HCT116 (cell line): ENCODE results near the gene CSNK1G1.

Experiments used
- CBX3 ChIP-seq: IDR thresholded peaks from 2 replicates; pipeline ENCODE4 v1.6.1; 2012; ENCODE audit warnings: low read depth
- EZH2 ChIP-seq: fragments of 200-600 bp; sonication (generic); IDR thresholded peaks from 2 replicates; pipeline ENCODE4 v1.6.1; 2017; ENCODE audit warnings: antibody characterized with exemption, mixed run types
- RAD21 ChIP-seq: IDR thresholded peaks from 2 replicates; pipeline ENCODE4 v1.6.1; 2012; ENCODE audit warnings: low read depth, mild to moderate bottlenecking
- YY1 ChIP-seq: IDR thresholded peaks from 2 replicates; pipeline ENCODE4 v1.6.1; 2011; ENCODE audit warnings: low read length, low read depth, moderate library complexity, mild to moderate bottlenecking; ENCODE audit not compliant: insufficient replicate concordance; ENCODE audit errors: extremely low read depth
- TF ChIP-seq, protein P1 (sequence below), 3 experiments: fragments of 200-600 bp in 1 of 3; sonication (generic) in 1 of 3; IDR thresholded peaks in 2 of 3; conservative IDR thresholded peaks in 1 of 3; 2 replicates each; pipeline ENCODE4 v1.5.1; 2012 to 2017; ENCODE audit warnings: low read depth in 2 of 3, low read length in 2 of 3, antibody characterized with exemption in 1 of 3, borderline replicate concordance in 1 of 3, control low read depth in 1 of 3, mild to moderate bottlenecking in 1 of 3, mixed read lengths in 1 of 3, mixed run types in 1 of 3, moderate library complexity in 1 of 3; ENCODE audit not compliant: insufficient read depth in 1 of 3

- TF ChIP-seq, protein P1, sequence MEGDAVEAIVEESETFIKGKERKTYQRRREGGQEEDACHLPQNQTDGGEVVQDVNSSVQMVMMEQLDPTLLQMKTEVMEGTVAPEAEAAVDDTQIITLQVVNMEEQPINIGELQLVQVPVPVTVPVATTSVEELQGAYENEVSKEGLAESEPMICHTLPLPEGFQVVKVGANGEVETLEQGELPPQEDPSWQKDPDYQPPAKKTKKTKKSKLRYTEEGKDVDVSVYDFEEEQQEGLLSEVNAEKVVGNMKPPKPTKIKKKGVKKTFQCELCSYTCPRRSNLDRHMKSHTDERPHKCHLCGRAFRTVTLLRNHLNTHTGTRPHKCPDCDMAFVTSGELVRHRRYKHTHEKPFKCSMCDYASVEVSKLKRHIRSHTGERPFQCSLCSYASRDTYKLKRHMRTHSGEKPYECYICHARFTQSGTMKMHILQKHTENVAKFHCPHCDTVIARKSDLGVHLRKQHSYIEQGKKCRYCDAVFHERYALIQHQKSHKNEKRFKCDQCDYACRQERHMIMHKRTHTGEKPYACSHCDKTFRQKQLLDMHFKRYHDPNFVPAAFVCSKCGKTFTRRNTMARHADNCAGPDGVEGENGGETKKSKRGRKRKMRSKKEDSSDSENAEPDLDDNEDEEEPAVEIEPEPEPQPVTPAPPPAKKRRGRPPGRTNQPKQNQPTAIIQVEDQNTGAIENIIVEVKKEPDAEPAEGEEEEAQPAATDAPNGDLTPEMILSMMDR (IDR thresholded peaks at IDR 0.05 in 2 of 3, conservative IDR thresholded peaks at IDR 0.05 in 1 of 3; ENCODE audit: borderline replicate concordance in 1 of 3, insufficient read depth in 1 of 3, low read depth in 2 of 3, low read length in 2 of 3) = no peak
- no peak for TF ChIP-seq YY1
- no peak for TF ChIP-seq CBX3
- no peak for TF ChIP-seq RAD21
- no peak for TF ChIP-seq EZH2
Measured at GRCh38 chr15:64398575-64398974, 42.6 kb upstream of the CSNK1G1 start.
